Smooth muscle cell (in vitro differentiated cells): ENCODE results near the gene PISD. TPM values are rescaled to one million over a fixed set of nuclear protein-coding genes. Genes with fewer than 3 reads are reported as not detected.

Experiments
- DNase-seq: peaks from one replicate; lab custom pipeline; 2025; ENCODE audit not compliant: unreplicated experiment; lab: John Stamatoyannopoulos, UW
- H2AFZ ChIP-seq: fragments of 200-600 bp; sonication (generic); 2 replicates; pipeline ENCODE4 v1.6.0; 2016; ENCODE audit warnings: antibody characterized with exemption, low read depth, mild to moderate bottlenecking
- H3F3A ChIP-seq: fragments of 200-600 bp; sonication (generic); 2 replicates; pipeline ENCODE4 v1.6.0; 2017; ENCODE audit warnings: antibody characterized with exemption, low read depth
- H3K27ac ChIP-seq: fragments of 200-600 bp; sonication (generic); 2 replicates; pipeline ENCODE4 v1.5.1; 2016; ENCODE audit warnings: low read depth, mild to moderate bottlenecking
- H3K27me3 ChIP-seq: fragments of 200-600 bp; sonication (generic); 2 replicates; pipeline ENCODE4 v1.6.1; 2016; ENCODE audit warnings: low read depth, mild to moderate bottlenecking
- H3K36me3 ChIP-seq: fragments of 200-600 bp; sonication (generic); 2 replicates; pipeline ENCODE4 v1.5.1; 2016; ENCODE audit warnings: low read depth
- H3K4me1 ChIP-seq: fragments of 200-600 bp; sonication (generic); 2 replicates; pipeline ENCODE4 v1.5.1; 2016; ENCODE audit warnings: low read depth
- H3K4me2 ChIP-seq: fragments of 200-600 bp; sonication (generic); 2 replicates; pipeline ENCODE4 v1.6.0; 2016; ENCODE audit warnings: mild to moderate bottlenecking
- H3K4me3 ChIP-seq: fragments of 200-600 bp; sonication (generic); 2 replicates; pipeline ENCODE4 v1.5.1; 2016; ENCODE audit warnings: mild to moderate bottlenecking
- H3K79me2 ChIP-seq: fragments of 200-600 bp; sonication (generic); 2 replicates; pipeline ENCODE4 v1.6.0; 2016; ENCODE audit warnings: low read depth, mild to moderate bottlenecking
- H3K9ac ChIP-seq: fragments of 200-600 bp; sonication (generic); 2 replicates; pipeline ENCODE4 v1.6.0; 2016; ENCODE audit warnings: low read depth
- H3K9me3 ChIP-seq: fragments of 200-600 bp; sonication (generic); replicated peaks from 2 replicates; pipeline ENCODE4 v1.5.1; 2016; ENCODE audit warnings: low read depth
- H4K20me1 ChIP-seq: fragments of 200-600 bp; sonication (generic); 2 replicates; pipeline ENCODE4 v1.6.0; 2016; ENCODE audit warnings: low read depth
- WGBS: methylation state at CpG from one replicate; pipeline ENCODE4 v1.1.7; 2016; ENCODE audit warnings: low lambda C conversion rate; 5-methylcytosine and 5-hydroxymethylcytosine counted together
- polyA plus RNA-seq: library from polyadenylated mRNA; unstranded; fragments of >200 nt; fragmentation: Nextera tagmentation; extraction: Ambion mirVana; gene quantifications from 2 replicates; pipeline ENCODE4 v1.2.1, GENCODE V29; 2016
- total RNA-seq: library from RNA; depleted of rRNA; stranded (reverse); fragments of >200 nt; gene quantifications from 2 replicates; pipeline ENCODE4 v1.2.3, GENCODE V29; 2014
- TF ChIP-seq, protein P1 (sequence below): fragments of 200-600 bp; sonication (generic); IDR thresholded peaks from 2 replicates; pipeline ENCODE4 v1.5.1; 2017; ENCODE audit warnings: borderline replicate concordance, mild to moderate bottlenecking, antibody characterized with exemption; ENCODE audit not compliant: insufficient read depth, poor library complexity, severe bottlenecking

Gene PISD
- total and polyA plus RNA-seq, 2 experiments from 2014 or later = 15.3 to 31.6 TPM

DNA sequence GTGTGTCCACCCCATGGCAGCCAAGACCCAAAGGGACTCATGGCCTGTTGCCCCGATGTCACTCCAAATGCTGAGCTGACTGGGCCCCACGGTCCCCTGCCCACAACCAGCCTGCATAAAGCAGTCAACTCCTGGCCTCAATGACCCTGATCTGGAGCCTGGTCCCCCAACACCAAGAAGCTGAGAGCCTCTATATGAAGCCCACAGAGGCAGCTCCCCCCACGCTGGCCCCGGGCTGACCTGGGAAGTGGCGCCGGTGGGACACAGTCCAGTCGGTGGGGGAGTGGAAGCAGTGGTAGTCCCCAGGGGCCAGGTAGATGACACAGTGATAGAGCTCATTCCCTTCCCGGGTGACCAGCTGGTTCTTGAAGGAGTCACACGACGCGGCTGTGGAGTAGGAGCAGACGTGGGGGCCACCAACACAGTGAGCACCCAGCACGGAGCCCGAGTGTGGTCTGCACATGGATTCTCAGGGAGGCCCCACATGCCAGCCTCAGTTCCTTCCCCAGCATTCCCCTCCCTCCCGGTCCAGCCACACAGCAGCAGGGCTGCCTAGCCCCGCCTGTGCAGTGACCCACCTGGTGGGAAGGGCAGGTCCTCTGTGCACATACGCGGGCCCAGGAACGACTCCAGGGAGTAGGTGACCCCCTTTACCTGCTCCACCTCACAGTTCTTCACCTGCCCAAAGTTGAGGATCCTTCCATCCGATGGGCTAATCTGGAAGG is 41.1 kb downstream of the PISD start:
- H3K27me3 ChIP-seq = no peaks in the 10 kb centered on the region
- no peak overlapping the region for H2AFZ ChIP-seq
- H3K9ac ChIP-seq = no peak overlapping the region
- TF ChIP-seq, protein P1, sequence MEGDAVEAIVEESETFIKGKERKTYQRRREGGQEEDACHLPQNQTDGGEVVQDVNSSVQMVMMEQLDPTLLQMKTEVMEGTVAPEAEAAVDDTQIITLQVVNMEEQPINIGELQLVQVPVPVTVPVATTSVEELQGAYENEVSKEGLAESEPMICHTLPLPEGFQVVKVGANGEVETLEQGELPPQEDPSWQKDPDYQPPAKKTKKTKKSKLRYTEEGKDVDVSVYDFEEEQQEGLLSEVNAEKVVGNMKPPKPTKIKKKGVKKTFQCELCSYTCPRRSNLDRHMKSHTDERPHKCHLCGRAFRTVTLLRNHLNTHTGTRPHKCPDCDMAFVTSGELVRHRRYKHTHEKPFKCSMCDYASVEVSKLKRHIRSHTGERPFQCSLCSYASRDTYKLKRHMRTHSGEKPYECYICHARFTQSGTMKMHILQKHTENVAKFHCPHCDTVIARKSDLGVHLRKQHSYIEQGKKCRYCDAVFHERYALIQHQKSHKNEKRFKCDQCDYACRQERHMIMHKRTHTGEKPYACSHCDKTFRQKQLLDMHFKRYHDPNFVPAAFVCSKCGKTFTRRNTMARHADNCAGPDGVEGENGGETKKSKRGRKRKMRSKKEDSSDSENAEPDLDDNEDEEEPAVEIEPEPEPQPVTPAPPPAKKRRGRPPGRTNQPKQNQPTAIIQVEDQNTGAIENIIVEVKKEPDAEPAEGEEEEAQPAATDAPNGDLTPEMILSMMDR = no peak
- H3K9me3 ChIP-seq = no peaks in the 10 kb centered on the region
- H3K4me2 ChIP-seq = no peak overlapping the region
- no peaks in the 10 kb centered on the region for H3K36me3 ChIP-seq
- no peak overlapping the region for H3K27ac ChIP-seq
- H3K4me1 ChIP-seq = peaks cover 9% of the 10 kb centered on the region
- DNase-seq = no peak
- peaks cover 47% of the 10 kb centered on the region for H4K20me1 ChIP-seq
- no peaks in the 10 kb centered on the region for H3F3A ChIP-seq
- no peak overlapping the region for H3K4me3 ChIP-seq
- WGBS = 96% methylated on average over 20 of the region's 20 CpGs
- H3K79me2 ChIP-seq = peaks cover 29% of the 10 kb centered on the region

DNA sequence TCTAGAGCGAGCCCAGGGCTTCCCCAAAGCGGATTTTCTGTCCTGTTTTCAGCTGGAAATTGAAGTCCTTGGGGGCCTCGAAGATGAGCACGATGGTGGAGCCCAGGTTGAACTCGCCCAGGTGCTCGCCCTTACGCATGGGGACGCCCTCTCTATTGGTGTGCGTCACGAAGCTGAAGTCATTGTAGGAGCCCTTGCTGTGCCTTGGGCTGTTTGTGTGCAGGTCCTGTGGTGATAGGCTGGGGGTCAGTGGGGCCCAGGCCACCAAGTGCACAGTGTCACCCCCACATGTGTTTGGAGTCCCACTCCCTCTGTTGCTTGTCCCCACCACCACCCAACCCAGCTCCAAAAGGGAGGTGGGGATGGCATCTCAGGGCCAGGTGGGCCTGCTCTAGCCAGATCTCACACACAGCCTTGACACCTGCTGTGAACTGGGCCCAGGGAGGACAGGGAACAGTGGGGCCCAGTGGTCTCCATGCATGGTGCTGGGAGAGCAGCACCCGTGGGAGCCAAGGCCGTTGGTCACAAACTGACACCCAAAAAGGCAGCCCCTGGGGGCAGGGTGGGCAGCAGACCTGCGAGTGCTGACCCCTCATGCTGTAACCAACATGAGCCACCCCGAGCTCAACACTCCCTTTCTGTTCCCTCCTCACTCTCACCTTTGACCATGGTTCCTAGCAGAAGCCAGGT is 42.3 kb downstream of the PISD start:
- no peak for DNase-seq
- no peaks in the 10 kb centered on the region for H3K36me3 ChIP-seq
- no peak overlapping the region for H3K4me2 ChIP-seq
- no peaks in the 10 kb centered on the region for H3K4me1 ChIP-seq
- H3K4me3 ChIP-seq = no peak overlapping the region
- H3K79me2 ChIP-seq = peaks cover 20% of the 10 kb centered on the region
- peaks cover 36% of the 10 kb centered on the region for H4K20me1 ChIP-seq
- no peaks in the 10 kb centered on the region for H3K9me3 ChIP-seq
- H3K27me3 ChIP-seq = no peaks in the 10 kb centered on the region
- H3K9ac ChIP-seq = no peak overlapping the region
- WGBS = 97% methylated on average over 14 of the region's 14 CpGs
- H3F3A ChIP-seq = no peaks in the 10 kb centered on the region
- H2AFZ ChIP-seq = no peak overlapping the region
- no peak overlapping the region for H3K27ac ChIP-seq
- TF ChIP-seq, protein P1 = no peak

DNA sequence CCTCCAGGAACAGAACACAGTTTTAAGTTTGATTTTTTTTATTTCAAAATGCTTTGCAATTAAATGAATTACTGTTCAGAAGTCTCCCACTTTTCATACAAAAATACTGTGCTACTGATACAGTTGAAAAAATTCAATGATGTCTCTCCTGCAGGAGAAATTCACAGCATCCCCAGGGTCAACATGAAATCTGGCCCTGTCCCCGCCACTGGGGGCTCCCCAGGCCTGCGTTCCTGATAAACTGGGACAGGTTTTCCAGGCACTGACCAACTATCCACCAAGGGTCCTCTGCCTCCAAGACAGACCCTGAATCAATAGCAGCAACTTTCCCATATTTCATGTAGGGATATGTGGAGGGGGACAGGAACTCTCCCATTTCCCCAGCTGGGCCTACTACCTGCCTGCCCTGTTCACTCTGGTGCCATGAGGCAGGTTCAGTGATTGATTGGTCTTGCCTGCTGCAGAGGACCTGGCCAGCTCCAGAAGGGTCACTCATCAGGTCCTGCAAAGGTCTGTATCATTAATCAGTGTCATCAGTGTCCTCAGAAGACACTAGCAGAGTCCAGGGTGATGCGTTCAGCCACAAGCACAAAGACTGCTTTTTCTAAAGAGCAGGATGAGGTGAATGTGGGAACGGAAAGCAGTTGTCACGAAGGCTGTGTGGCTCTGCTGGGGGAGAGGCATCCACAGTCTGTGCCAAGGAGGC is 43.4 kb downstream of the PISD start:
- TF ChIP-seq, protein P1 = no peak
- H2AFZ ChIP-seq = no peak overlapping the region
- H3K9me3 ChIP-seq = no peaks in the 10 kb centered on the region
- H3F3A ChIP-seq = no peaks in the 10 kb centered on the region
- 95% methylated on average over 5 of the region's 5 CpGs for WGBS
- H3K4me1 ChIP-seq = no peaks in the 10 kb centered on the region
- H3K27me3 ChIP-seq = no peaks in the 10 kb centered on the region
- H3K4me3 ChIP-seq = no peak overlapping the region
- H3K4me2 ChIP-seq = no peak overlapping the region
- H3K27ac ChIP-seq = no peak overlapping the region
- no peaks in the 10 kb centered on the region for H3K36me3 ChIP-seq
- no peak overlapping the region for H3K9ac ChIP-seq
- H3K79me2 ChIP-seq = peaks cover 8% of the 10 kb centered on the region
- H4K20me1 ChIP-seq = peaks cover 26% of the 10 kb centered on the region
- no peak for DNase-seq
